GM23338 (cell line): Measurements from ENCODE around the gene SLC13A4. TPM values are rescaled to one million over a fixed set of nuclear protein-coding genes. Genes with fewer than 3 reads are reported as not detected.

Experiments used
- ATAC-seq: fragments of 200-7000 bp; cut with Tn5 transposase; 3 replicates; pipeline ENCODE4 v1.9.1; 2020
- DNase-seq: peaks from one replicate; pipeline ENCODE4 v3.0.0-alpha.2; 2015; ENCODE audit warnings: low spot score
- H2AFZ ChIP-seq: fragments of 200-600 bp; sonication (generic); 2 replicates; pipeline ENCODE4 v1.8.0; 2016; ENCODE audit warnings: antibody characterized with exemption, mild to moderate bottlenecking, moderate library complexity
- H3F3A ChIP-seq: fragments of 200-600 bp; sonication (generic); replicated peaks from 2 replicates; pipeline ENCODE4 v1.8.0; 2017; ENCODE audit warnings: antibody characterized with exemption, mixed run types, low read depth
- H3K27ac ChIP-seq: fragments of 200-600 bp; sonication (generic); 2 replicates; pipeline ENCODE4 v1.6.1; 2016; ENCODE audit warnings: low read depth
- H3K27me3 ChIP-seq: fragments of 200-600 bp; sonication (generic); 2 replicates; pipeline ENCODE4 v1.8.0; 2016; ENCODE audit warnings: mild to moderate bottlenecking, mixed run types, moderate library complexity; ENCODE audit not compliant: insufficient read depth
- H3K36me3 ChIP-seq: fragments of 200-600 bp; sonication (generic); 2 replicates; pipeline ENCODE4 v1.8.0; 2016; ENCODE audit warnings: mild to moderate bottlenecking; ENCODE audit not compliant: insufficient read depth
- H3K4me1 ChIP-seq: fragments of 200-600 bp; sonication (generic); 2 replicates; pipeline ENCODE4 v1.8.0; 2016; ENCODE audit warnings: mild to moderate bottlenecking, moderate library complexity; ENCODE audit not compliant: insufficient read depth
- H3K4me2 ChIP-seq: fragments of 200-600 bp; sonication (generic); 2 replicates; pipeline ENCODE4 v1.7.1; 2017; ENCODE audit warnings: mixed run types
- H3K4me3 ChIP-seq: fragments of 200-600 bp; sonication (generic); 2 replicates; pipeline ENCODE4 v1.6.1; 2016; ENCODE audit warnings: mixed run types
- H3K79me2 ChIP-seq: fragments of 200-600 bp; sonication (generic); replicated peaks from 2 replicates; pipeline ENCODE4 v1.8.0; 2017; ENCODE audit warnings: mild to moderate bottlenecking; ENCODE audit not compliant: insufficient read depth
- H3K9me2 ChIP-seq: fragments of 200-600 bp; sonication (generic); 2 replicates; pipeline ENCODE4 v1.8.0; 2017; ENCODE audit not compliant: insufficient read depth
- H4K20me1 ChIP-seq: fragments of 200-600 bp; sonication (generic); replicated peaks from 2 replicates; pipeline ENCODE4 v1.8.0; 2017; ENCODE audit warnings: mild to moderate bottlenecking; ENCODE audit not compliant: insufficient read depth
- H3K27ac Mint-ChIP-seq: 2 replicates; pipeline ENCODE4 v1.8.0; 2020; ENCODE audit warnings: inconsistent platforms, mild to moderate bottlenecking, moderate library complexity, mixed read lengths
- H3K27me3 Mint-ChIP-seq: 3 replicates; pipeline ENCODE4 v1.8.0; 2022; ENCODE audit warnings: low read depth, mild to moderate bottlenecking, moderate library complexity, mixed read lengths, inconsistent platforms; ENCODE audit not compliant: insufficient read depth, poor library complexity
- H3K36me3 Mint-ChIP-seq: 3 replicates; pipeline ENCODE4 v1.8.0; 2021; ENCODE audit warnings: low read depth, mild to moderate bottlenecking, inconsistent platforms, moderate library complexity, mixed read lengths
- H3K4me1 Mint-ChIP-seq: 3 replicates; pipeline ENCODE4 v1.8.0; 2020; ENCODE audit warnings: mild to moderate bottlenecking, inconsistent platforms, mixed read lengths
- H3K4me3 Mint-ChIP-seq: 3 replicates; pipeline ENCODE4 v1.8.0; 2021; ENCODE audit warnings: moderate library complexity, mild to moderate bottlenecking, inconsistent platforms, mixed read lengths
- H3K9me3 Mint-ChIP-seq: 3 replicates; pipeline ENCODE4 v1.8.0; 2020; ENCODE audit warnings: moderate library complexity, mild to moderate bottlenecking, inconsistent platforms, mixed read lengths
- CREB1 ChIP-seq: fragments of 250-450 bp; sonication (Bioruptor Pico); IDR thresholded peaks from 2 replicates; pipeline ENCODE4 v1.5.0; 2020; ENCODE audit warnings: low read depth, mild to moderate bottlenecking, moderate library complexity
- CTCF ChIP-seq, 2 experiments: fragments of 200-600 bp in 1 of 2; sonication (generic) in 1 of 2; conservative IDR thresholded peaks; 2 replicates each; pipeline versions ENCODE4 v1.5.1 to v1.6.1; 2016 to 2017; ENCODE audit warnings: antibody characterized with exemption in 2 of 2, low read depth in 2 of 2, mild to moderate bottlenecking in 2 of 2, moderate library complexity in 1 of 2
- ETS1 ChIP-seq: IDR thresholded peaks from 2 replicates; pipeline ENCODE4 v1.6.1; 2016; ENCODE audit warnings: antibody characterized with exemption
- EZH2 ChIP-seq: fragments of 200-600 bp; sonication (generic); IDR thresholded peaks from one replicate; pipeline ENCODE4 v1.8.0; 2017; ENCODE audit warnings: antibody characterized with exemption, mild to moderate bottlenecking, low read depth; ENCODE audit not compliant: unreplicated experiment
- EZH2phosphoT487 ChIP-seq: fragments of 200-600 bp; sonication (generic); IDR thresholded peaks from one replicate; pipeline ENCODE4 v1.8.1; 2018; ENCODE audit warnings: antibody characterized with exemption; ENCODE audit not compliant: unreplicated experiment
- JUNB ChIP-seq: IDR thresholded peaks from one replicate; pipeline ENCODE4 v1.6.1; 2016; ENCODE audit warnings: antibody characterized with exemption; ENCODE audit not compliant: unreplicated experiment
- NANOG ChIP-seq: IDR thresholded peaks from 2 replicates; pipeline ENCODE4 v1.6.1; 2016; ENCODE audit warnings: antibody characterized with exemption, borderline replicate concordance
- POLR2AphosphoS5 ChIP-seq: IDR thresholded peaks from 2 replicates; pipeline ENCODE4 v1.6.1; 2016; ENCODE audit warnings: antibody characterized with exemption, low read depth
- REST ChIP-seq: IDR thresholded peaks from one replicate; pipeline ENCODE4 v1.6.1; 2018; ENCODE audit warnings: antibody characterized with exemption; ENCODE audit not compliant: unreplicated experiment
- STAT1 ChIP-seq: IDR thresholded peaks from one replicate; pipeline ENCODE4 v1.6.1; 2016; ENCODE audit warnings: antibody characterized with exemption; ENCODE audit not compliant: unreplicated experiment
- ZNF114 ChIP-seq: fragments of 250-450 bp; sonication (Bioruptor Pico); IDR thresholded peaks from 2 replicates; pipeline ENCODE4 v1.5.0; 2020; ENCODE audit warnings: mild to moderate bottlenecking, moderate library complexity
- ZNF331 ChIP-seq: fragments of 250-450 bp; sonication (Bioruptor Pico); IDR thresholded peaks from 2 replicates; pipeline ENCODE4 v1.5.0; 2020; ENCODE audit warnings: low read depth, mild to moderate bottlenecking, moderate library complexity
- ZNF462 ChIP-seq: fragments of 250-450 bp; sonication (Bioruptor Pico); IDR thresholded peaks from 2 replicates; pipeline ENCODE4 v1.5.0; 2020; ENCODE audit warnings: mild to moderate bottlenecking, moderate library complexity
- polyA plus RNA-seq: library from polyadenylated mRNA; unstranded; fragments of >200 nt; fragmentation: Nextera tagmentation; extraction: Ambion mirVana; gene quantifications from 2 replicates; pipeline ENCODE4 v1.2.1, GENCODE V29; 2016
- total RNA-seq: library from RNA; depleted of rRNA; stranded (reverse); fragments of >200 nt; shearing (Covaris generic); gene quantifications from 2 replicates; pipeline ENCODE4 v1.2.3, GENCODE V29; 2014

The SLC13A4 gene
- total and polyA plus RNA-seq, 2 experiments from 2014 or later: 1.7 to 2.3 TPM

GRCh38 chr7:135763261-135763660 lies 35.3 kb upstream of the SLC13A4 start:
- DNase-seq (no peak), ATAC-seq (no peak)
- Histone ChIP-seq H3K27me3 (no peaks in the 10 kb centered on the region), H3K27ac (no peak overlapping the region), H3K4me2 (no peak overlapping the region), H3K9me2 (0 out of 2 replicates have a peak, but pooled peaks cover 3% of the 10 kb centered on the region), H3K36me3 (no peaks in the 10 kb centered on the region), H3K79me2 (no peaks in the 10 kb centered on the region), H2AFZ (no peak overlapping the region), H4K20me1 (no peaks in the 10 kb centered on the region), H3K4me3 (no peak overlapping the region), H3K4me1 (peaks cover 8% of the 10 kb centered on the region; the same call in 1 of the 2 replicates), H3F3A (no peaks in the 10 kb centered on the region)
- H3K4me3 Mint-ChIP-seq: no peak overlapping the region
- H3K27ac Mint-ChIP-seq: no peak overlapping the region
- H3K27me3 Mint-ChIP-seq: peaks cover 5% of the 10 kb centered on the region
- no peaks in the 10 kb centered on the region for H3K36me3 Mint-ChIP-seq
- TF ChIP-seq ETS1: no peak
- no peak for TF ChIP-seq STAT1
- no peak for TF ChIP-seq REST
- no peak for TF ChIP-seq NANOG
- no peak for TF ChIP-seq ZNF331
- no peak for TF ChIP-seq EZH2
- TF ChIP-seq JUNB: no peak
- no peak for TF ChIP-seq EZH2phosphoT487
- TF ChIP-seq CTCF (conservative IDR thresholded peaks at IDR 0.05; ENCODE audit: low read depth in 2 of 2): no peak
- TF ChIP-seq POLR2AphosphoS5: no peak
- TF ChIP-seq ZNF114 (CRISPR knock-in tag): no peak
- TF ChIP-seq ZNF462: no peak
- no peak for TF ChIP-seq CREB1 (CRISPR knock-in tag)
- H3K9me3 Mint-ChIP-seq: no peaks in the 10 kb centered on the region; the same call in 2 of the 3 replicates
- peaks cover 12% of the 10 kb centered on the region for H3K4me1 Mint-ChIP-seq
